Mesenchymal stem cell (in vitro differentiated cells and primary cell): ENCODE results near the gene PILRB. TPM values are rescaled to one million over a fixed set of nuclear protein-coding genes. Genes with fewer than 3 reads are reported as not detected.
A peak's percentile ranks its signal among the peaks of the same experiment; 100 is the strongest.
"Not testable (repeated sequence)": the region's sequence is repeated elsewhere in the genome, so short reads cannot be mapped to it uniquely, and the experiment has no call there.

Experiments used
- DNase-seq: peaks from one replicate; pipeline ENCODE4 v3.0.0-alpha.2; 2013
- H2AFZ ChIP-seq: one replicate; pipeline ENCODE4 v1.6.1; 2013; ENCODE audit warnings: low read depth, mild to moderate bottlenecking, control low read depth, inconsistent platforms, low read length, moderate library complexity
- H2AK5ac ChIP-seq: 2 replicates; pipeline ENCODE4 v1.6.1; 2013; ENCODE audit warnings: low read length, moderate library complexity, mild to moderate bottlenecking, inconsistent platforms; ENCODE audit not compliant: severe bottlenecking
- H2BK120ac ChIP-seq: one replicate; pipeline ENCODE4 v1.6.1; 2013; ENCODE audit warnings: low read depth, mild to moderate bottlenecking, inconsistent platforms, low read length, moderate library complexity
- H2BK12ac ChIP-seq, 2 experiments: one replicate each; pipeline ENCODE4 v1.6.1; 2013; ENCODE audit warnings: inconsistent platforms in 2 of 2, low read length in 2 of 2, mild to moderate bottlenecking in 2 of 2, moderate library complexity in 2 of 2, control low read depth in 1 of 2
- H2BK15ac ChIP-seq: one replicate; pipeline ENCODE4 v1.6.1; 2013; ENCODE audit warnings: mild to moderate bottlenecking, low read depth, inconsistent platforms; ENCODE audit not compliant: poor library complexity, severe bottlenecking
- H2BK5ac ChIP-seq: 2 replicates; pipeline ENCODE4 v1.6.1; 2013; ENCODE audit warnings: low read depth, mild to moderate bottlenecking, low read length, control low read depth, inconsistent platforms; ENCODE audit not compliant: poor library complexity, severe bottlenecking
- H3K14ac ChIP-seq, 2 experiments: one replicate each; pipeline ENCODE4 v1.6.1; 2013; ENCODE audit warnings: inconsistent platforms in 2 of 2, low read length in 2 of 2, control low read depth in 1 of 2, mild to moderate bottlenecking in 1 of 2, moderate library complexity in 1 of 2
- H3K18ac ChIP-seq, 2 experiments: one replicate each; pipeline ENCODE4 v1.6.1; 2013; ENCODE audit warnings: inconsistent platforms in 2 of 2, low read length in 2 of 2, control low read depth in 1 of 2, low read depth in 1 of 2, mild to moderate bottlenecking in 1 of 2
- H3K23ac ChIP-seq, 2 experiments: one replicate each; pipeline ENCODE4 v1.6.1; 2013; ENCODE audit warnings: inconsistent platforms in 2 of 2, low read length in 2 of 2, mild to moderate bottlenecking in 2 of 2, moderate library complexity in 2 of 2, control low read depth in 1 of 2
- H3K27ac ChIP-seq: 2 replicates; pipeline ENCODE4 v1.5.1; 2013; ENCODE audit warnings: mild to moderate bottlenecking, moderate library complexity, low read length, control low read depth, inconsistent platforms; ENCODE audit not compliant: poor library complexity, severe bottlenecking
- H3K27me3 ChIP-seq, 2 experiments: 2 replicates each; pipeline versions ENCODE4 v1.6.1 to v1.7.0; 2013; ENCODE audit warnings: low read length in 2 of 2, mild to moderate bottlenecking in 2 of 2, moderate library complexity in 2 of 2, control low read depth in 1 of 2, inconsistent platforms in 1 of 2; ENCODE audit not compliant: control insufficient read depth in 1 of 2, insufficient read depth in 1 of 2
- H3K36me3 ChIP-seq, 2 experiments: 2 replicates each; pipeline versions ENCODE4 v1.6.1 to v1.7.0; 2013; ENCODE audit warnings: low read length in 2 of 2, control low read depth in 1 of 2, inconsistent platforms in 1 of 2, low read depth in 1 of 2, mild to moderate bottlenecking in 1 of 2; ENCODE audit not compliant: insufficient read depth in 2 of 2, control insufficient read depth in 1 of 2
- H3K4ac ChIP-seq, 2 experiments: one replicate each; pipeline ENCODE4 v1.6.1; 2013; ENCODE audit warnings: inconsistent platforms in 2 of 2, low read length in 2 of 2, mild to moderate bottlenecking in 2 of 2, moderate library complexity in 2 of 2, control low read depth in 1 of 2, low read depth in 1 of 2
- H3K4me1 ChIP-seq: 2 replicates; pipeline ENCODE4 v1.6.1; 2013; ENCODE audit warnings: low read depth, low read length, control low read depth; ENCODE audit not compliant: control insufficient read depth, insufficient read depth
- H3K4me2 ChIP-seq: 2 replicates; pipeline ENCODE4 v1.6.1; 2013; ENCODE audit warnings: low read length, mild to moderate bottlenecking, inconsistent platforms; ENCODE audit not compliant: poor library complexity, severe bottlenecking
- H3K4me3 ChIP-seq, 2 experiments: 2 replicates each; pipeline versions ENCODE4 v1.5.1 to v1.7.0; 2013; ENCODE audit warnings: low read length in 2 of 2, mild to moderate bottlenecking in 2 of 2, control low read depth in 1 of 2, low read depth in 1 of 2; ENCODE audit not compliant: insufficient read depth in 1 of 2
- H3K79me1 ChIP-seq: replicated peaks from 2 replicates; pipeline ENCODE4 v1.6.1; 2013; ENCODE audit warnings: mild to moderate bottlenecking, control low read depth, low read length, inconsistent platforms; ENCODE audit not compliant: poor library complexity, severe bottlenecking
- H3K9ac ChIP-seq: 2 replicates; pipeline ENCODE4 v1.7.0; 2013; ENCODE audit warnings: mild to moderate bottlenecking, low read length, moderate library complexity
- H3K9me3 ChIP-seq: 2 replicates; pipeline ENCODE4 v1.7.0; 2013; ENCODE audit warnings: mild to moderate bottlenecking, low read length; ENCODE audit not compliant: control insufficient read depth
- H4K8ac ChIP-seq: one replicate; pipeline ENCODE4 v1.6.1; 2013; ENCODE audit warnings: inconsistent platforms, mild to moderate bottlenecking, low read length, moderate library complexity
- H4K91ac ChIP-seq: one replicate; pipeline ENCODE4 v1.6.1; 2013; ENCODE audit warnings: mild to moderate bottlenecking, low read length, inconsistent platforms
- WGBS: methylation state at CpG from one replicate; pipeline ENCODE4 v1.1.7; 2013; ENCODE audit warnings: mixed read lengths; 5-methylcytosine and 5-hydroxymethylcytosine counted together
- polyA plus RNA-seq, 2 experiments: library from polyadenylated mRNA; stranded (reverse); fragments of 200-250 nt; gene quantifications; one replicate each; pipeline ENCODE4 v1.2.3, GENCODE V29; 2013

The PILRB gene
- polyA plus RNA-seq (2013, experiment 1 of 2) = 9.7 TPM
- 8.9 TPM for polyA plus RNA-seq (2013, experiment 2 of 2)

DNA sequence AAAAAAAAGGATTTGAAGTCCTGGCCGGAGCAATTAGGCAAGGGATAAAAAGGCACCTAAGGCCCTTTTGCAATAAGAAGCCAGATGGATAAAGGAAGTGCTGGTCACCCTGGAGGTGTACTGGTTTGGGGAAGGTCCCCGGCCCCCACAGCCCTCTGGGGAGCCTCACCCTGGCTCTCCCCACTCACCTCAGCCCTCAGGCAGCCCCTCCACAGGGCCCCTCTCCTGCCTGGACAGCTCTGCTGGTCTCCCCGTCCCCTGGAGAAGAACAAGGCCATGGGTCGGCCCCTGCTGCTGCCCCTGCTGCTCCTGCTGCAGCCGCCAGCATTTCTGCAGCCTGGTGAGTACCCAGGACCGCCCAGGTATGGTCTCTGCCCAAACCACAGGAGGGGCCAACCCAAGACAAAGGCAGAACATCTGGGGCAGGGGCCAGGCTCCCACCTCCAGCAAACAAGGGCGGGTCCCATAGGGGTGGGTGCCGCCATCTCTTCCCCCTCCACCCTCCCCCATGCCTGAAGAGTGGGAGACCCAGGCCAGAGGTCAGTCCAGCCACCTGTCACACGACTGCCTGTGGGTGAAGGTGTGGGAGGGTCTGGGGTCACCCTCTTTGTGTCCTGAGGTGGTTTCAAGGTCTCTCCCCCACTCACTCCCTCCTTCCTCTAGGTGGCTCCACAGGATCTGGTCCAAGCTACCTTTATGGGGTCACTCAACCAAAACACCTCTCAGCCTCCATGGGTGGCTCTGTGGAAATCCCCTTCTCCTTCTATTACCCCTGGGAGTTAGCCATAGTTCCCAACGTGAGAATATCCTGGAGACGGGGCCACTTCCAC, at the start of gene PILRB:
TSS of gene PILRB (plus strand) at position 91 of the 830 bp plus-strand sequence. CDS start at position 277, 186 bp downstream.
- no peak within 1 kb of the TSS for H3K23ac ChIP-seq
- 93% methylated on average over 7 of the region's 11 CpGs for WGBS
- peaks cover 15% of the 10 kb centered on the region for H3K4me1 ChIP-seq

DNA sequence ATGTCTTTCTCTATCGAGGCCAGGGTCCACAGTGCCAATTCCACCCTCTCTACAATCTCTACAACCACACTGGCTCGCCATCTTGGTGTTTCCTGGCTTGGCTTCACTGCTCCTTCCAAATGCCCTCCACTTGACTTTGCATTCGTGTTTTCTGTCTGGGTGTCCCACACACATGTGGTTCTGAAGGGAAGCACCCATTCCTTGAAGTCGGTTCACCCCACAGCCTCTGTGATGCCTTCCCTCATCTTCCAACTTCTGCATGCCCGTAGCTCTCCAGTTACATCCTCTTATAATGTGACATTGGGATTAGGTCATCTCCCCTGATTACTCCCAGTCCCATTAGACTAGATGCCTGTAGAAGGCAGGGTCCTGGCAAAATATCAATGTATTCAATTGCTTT, 39.6 kb upstream of the PILRB start:
- H3K4me3 ChIP-seq, H3K27me3 ChIP-seq, H4K8ac ChIP-seq, H2BK15ac ChIP-seq, H2BK12ac ChIP-seq, H3K27ac ChIP-seq, DNase-seq, H3K18ac ChIP-seq, H3K4me2 ChIP-seq, H3K4me1 ChIP-seq, H3K4ac ChIP-seq, H4K91ac ChIP-seq, H2AFZ ChIP-seq, H3K9me3 ChIP-seq, H2BK5ac ChIP-seq, H2AK5ac ChIP-seq, H3K36me3 ChIP-seq, H2BK120ac ChIP-seq, H3K9ac ChIP-seq, H3K14ac ChIP-seq, H3K79me1 ChIP-seq, H3K23ac ChIP-seq: not testable (repeated sequence)
- 97% methylated on average over 2 of the region's 5 CpGs for WGBS

More for the DNA sequence above, at the start of gene PILRB:
- Histone ChIP-seq H3K4ac (no peak within 1 kb of the TSS), H3K36me3 (peaks cover 82 to 89% of the 10 kb centered on the region in 2 experiments), H2BK120ac (no peak within 1 kb of the TSS), H2BK5ac (no peak within 1 kb of the TSS), H3K4me2 (no peak within 1 kb of the TSS), H4K91ac (no peak within 1 kb of the TSS), H3K79me1 (peaks cover 27% of the 10 kb centered on the region), H3K9ac (no peak within 1 kb of the TSS), H3K18ac (no peak within 1 kb of the TSS), H3K27me3 (no peaks in the 10 kb centered on the region), H2AK5ac (no peak within 1 kb of the TSS), H3K27ac (no peak within 1 kb of the TSS), H4K8ac (peak within 1 kb of the TSS; percentile 14), H3K14ac (no peak within 1 kb of the TSS), H2BK15ac (no peak within 1 kb of the TSS), H3K4me3 (no peak within 1 kb of the TSS), H3K9me3 (no peaks in the 10 kb centered on the region), H2AFZ (no peak within 1 kb of the TSS), H2BK12ac (no peak within 1 kb of the TSS)
- DNase-seq = no peak

DNA sequence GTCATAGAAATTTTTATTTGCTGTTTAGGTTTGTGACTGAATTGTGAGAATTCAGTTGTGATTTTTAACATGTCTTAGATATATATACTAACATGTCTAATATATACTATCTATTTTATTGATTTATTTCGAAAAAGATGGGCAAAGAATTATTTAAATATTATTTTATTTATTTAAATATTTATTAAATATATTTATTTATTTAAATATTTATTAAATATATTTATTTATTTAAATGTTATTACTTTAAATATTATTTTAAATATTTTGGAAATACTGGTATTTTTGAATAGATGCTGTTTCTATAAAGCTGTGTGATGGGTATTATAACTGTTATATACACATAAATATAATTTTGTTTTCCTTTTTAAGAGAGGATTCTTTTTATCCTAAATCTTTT, 36.3 kb upstream of the PILRB start:
- not testable (repeated sequence) for H3K4me3 ChIP-seq, DNase-seq, H3K27ac ChIP-seq, H3K14ac ChIP-seq, H2BK120ac ChIP-seq, H2BK5ac ChIP-seq, H3K18ac ChIP-seq, H2BK15ac ChIP-seq, H3K23ac ChIP-seq, H2AK5ac ChIP-seq, H4K8ac ChIP-seq, H4K91ac ChIP-seq, H3K4me2 ChIP-seq, H3K27me3 ChIP-seq, H2AFZ ChIP-seq, H3K4me1 ChIP-seq, H3K9ac ChIP-seq, H3K79me1 ChIP-seq, H3K9me3 ChIP-seq, H2BK12ac ChIP-seq, H3K4ac ChIP-seq
- no CpG with 5 or more reads among the region's 1 CpG for WGBS
- peaks cover 6 to 16% of the 10 kb centered on the region in 2 experiments for H3K36me3 ChIP-seq

DNA sequence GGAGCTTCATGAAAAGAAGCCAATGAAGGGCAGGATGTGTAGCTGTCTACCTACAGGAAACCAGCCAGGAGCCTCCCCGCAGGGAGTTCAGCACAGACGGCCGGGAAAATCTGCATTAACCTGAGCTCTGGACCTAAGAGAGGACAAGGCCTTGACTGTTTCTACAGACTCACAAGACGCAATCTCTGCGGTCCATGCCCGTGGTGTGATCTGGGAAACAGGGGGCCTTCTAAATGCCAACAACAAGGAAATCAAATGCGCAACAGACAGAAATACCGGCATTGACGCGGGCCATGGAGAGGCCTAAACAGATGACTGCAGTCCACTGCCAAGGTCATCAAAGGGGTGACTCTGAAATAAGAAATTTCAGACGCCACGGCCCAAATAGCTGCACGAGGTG, 33.7 kb upstream of the PILRB start:
- H3K27ac ChIP-seq, H2AFZ ChIP-seq, H3K4me3 ChIP-seq, DNase-seq, H4K91ac ChIP-seq, H2BK12ac ChIP-seq, H3K27me3 ChIP-seq, H3K79me1 ChIP-seq, H3K4me1 ChIP-seq, H3K23ac ChIP-seq, H2BK5ac ChIP-seq, H2BK120ac ChIP-seq, H3K18ac ChIP-seq, H2AK5ac ChIP-seq, H4K8ac ChIP-seq, H3K4ac ChIP-seq, H3K4me2 ChIP-seq, H3K9me3 ChIP-seq, H3K9ac ChIP-seq, H2BK15ac ChIP-seq, H3K14ac ChIP-seq: not testable (repeated sequence)
- 98% methylated on average over 10 of the region's 13 CpGs for WGBS
- H3K36me3 ChIP-seq = peaks cover 14 to 17% of the 10 kb centered on the region in 2 experiments
